Neural cell (in vitro differentiated cells): ENCODE data around the gene LDLRAD3. TPM values are rescaled to one million over a fixed set of nuclear protein-coding genes. Genes with fewer than 3 reads are reported as not detected.

ENCODE experiments used
- H2AFZ ChIP-seq: fragments of 200-600, 300-800 bp; sonication (generic), shearing (Covaris generic); 2 replicates; pipeline ENCODE4 v1.6.0; 2014; ENCODE audit warnings: low read depth, mild to moderate bottlenecking, antibody characterized with exemption, low read length, moderate library complexity
- H3F3A ChIP-seq: fragments of 200-600 bp; shearing (Covaris generic); 2 replicates; pipeline ENCODE4 v1.6.1; 2016; ENCODE audit warnings: mild to moderate bottlenecking, moderate library complexity, mixed read lengths, antibody characterized with exemption, low read length; ENCODE audit not compliant: insufficient read depth, poor library complexity, severe bottlenecking
- H3K27ac ChIP-seq: fragments of 200-600, 300-800 bp; sonication (generic), shearing (Covaris generic); 2 replicates; pipeline ENCODE4 v1.5.1; 2014; ENCODE audit warnings: mild to moderate bottlenecking, low read length, moderate library complexity
- H3K27me3 ChIP-seq: fragments of 300-800, 200-600 bp; sonication (generic), shearing (Covaris generic); 2 replicates; pipeline ENCODE4 v1.6.0; 2014; ENCODE audit warnings: mild to moderate bottlenecking, low read depth, low read length, moderate library complexity; ENCODE audit not compliant: insufficient read depth
- H3K36me3 ChIP-seq: fragments of 300-800, 200-600 bp; sonication (generic), shearing (Covaris generic); 2 replicates; pipeline ENCODE4 v1.5.1; 2014; ENCODE audit warnings: mild to moderate bottlenecking, antibody characterized with exemption, low read length, moderate library complexity; ENCODE audit not compliant: insufficient read depth
- H3K4me2 ChIP-seq: fragments of 300-800, 200-600 bp; sonication (generic), shearing (Covaris generic); 2 replicates; pipeline ENCODE4 v1.6.0; 2014; ENCODE audit warnings: mild to moderate bottlenecking, low read length
- H3K4me3 ChIP-seq: fragments of 300-800, 200-600 bp; sonication (generic), shearing (Covaris generic); 2 replicates; pipeline ENCODE4 v1.5.1; 2014; ENCODE audit warnings: mild to moderate bottlenecking, low read length, moderate library complexity
- H3K79me2 ChIP-seq: fragments of 200-600 bp; shearing (Covaris generic); replicated peaks from 2 replicates; pipeline ENCODE4 v1.6.0; 2014; ENCODE audit warnings: mild to moderate bottlenecking, low read length, moderate library complexity; ENCODE audit not compliant: insufficient read depth
- H3K9ac ChIP-seq: fragments of 300-800, 200-600 bp; sonication (generic), shearing (Covaris generic); 2 replicates; pipeline ENCODE4 v1.6.1; 2016; ENCODE audit warnings: mild to moderate bottlenecking, low read length, mixed read lengths
- H3K9me2 ChIP-seq: fragments of 200-600 bp; shearing (Covaris generic); 2 replicates; pipeline ENCODE4 v1.6.1; 2016; ENCODE audit warnings: mild to moderate bottlenecking, low read length, mixed read lengths; ENCODE audit not compliant: insufficient read depth
- H3K9me3 ChIP-seq: fragments of 200-600, 300-800 bp; sonication (generic), shearing (Covaris generic); 2 replicates; pipeline ENCODE4 v1.6.1; 2016; ENCODE audit warnings: mild to moderate bottlenecking, mixed run types, low read length, moderate library complexity, mixed read lengths
- H4K20me1 ChIP-seq: fragments of 200-600 bp; shearing (Covaris generic); 2 replicates; pipeline ENCODE4 v1.6.1; 2016; ENCODE audit warnings: mild to moderate bottlenecking, mixed run types; ENCODE audit not compliant: insufficient read depth
- EP300 ChIP-seq: fragments of 450-650 bp; conservative IDR thresholded peaks from 2 replicates; pipeline ENCODE4 v1.6.1; 2014; ENCODE audit warnings: antibody characterized with exemption, mild to moderate bottlenecking, moderate library complexity; ENCODE audit not compliant: poor library complexity, severe bottlenecking
- EZH2 ChIP-seq: fragments of 200-600, 300-800 bp; shearing (Covaris generic), sonication (generic); IDR thresholded peaks from 2 replicates; pipeline ENCODE4 v1.6.1; 2014; ENCODE audit warnings: antibody characterized with exemption, low read length, borderline replicate concordance, mild to moderate bottlenecking; ENCODE audit not compliant: insufficient read depth, poor library complexity, severe bottlenecking
- MXI1 ChIP-seq: fragments of 450-650 bp; conservative IDR thresholded peaks from 2 replicates; pipeline ENCODE4 v1.6.1; 2014; ENCODE audit warnings: antibody characterized with exemption, mild to moderate bottlenecking; ENCODE audit not compliant: poor library complexity, severe bottlenecking
- POLR2AphosphoS5 ChIP-seq: IDR thresholded peaks from 2 replicates; pipeline ENCODE4 v1.6.1; 2012
- RAD21 ChIP-seq: fragments of 450-650 bp; conservative IDR thresholded peaks from 2 replicates; pipeline ENCODE4 v1.6.1; 2014; ENCODE audit warnings: antibody characterized with exemption, mild to moderate bottlenecking, moderate library complexity
- REST ChIP-seq: IDR thresholded peaks from 2 replicates; pipeline ENCODE4 v1.6.1; 2012; ENCODE audit warnings: borderline replicate concordance
- SMC3 ChIP-seq: fragments of 450-650 bp; conservative IDR thresholded peaks from 2 replicates; pipeline ENCODE4 v1.6.1; 2014; ENCODE audit warnings: antibody characterized with exemption, mild to moderate bottlenecking, moderate library complexity; ENCODE audit not compliant: poor library complexity
- TAF1 ChIP-seq: IDR thresholded peaks from 2 replicates; pipeline ENCODE4 v1.6.1; 2012; ENCODE audit warnings: low read depth
- polyA plus RNA-seq: library from polyadenylated mRNA; depleted of rRNA; stranded (reverse); fragments of >200 nt; gene quantifications from 2 replicates; pipeline ENCODE4 v1.2.3, GENCODE V29; 2014
- TF ChIP-seq, protein P1 (sequence below): fragments of 450-650 bp; IDR thresholded peaks from 2 replicates; pipeline ENCODE4 v1.5.1; 2014; ENCODE audit warnings: antibody characterized with exemption, mild to moderate bottlenecking, moderate library complexity; ENCODE audit not compliant: poor library complexity, severe bottlenecking

The LDLRAD3 gene
- polyA plus RNA-seq, 1 donor from 2014 or later, result 3.5 TPM

DNA sequence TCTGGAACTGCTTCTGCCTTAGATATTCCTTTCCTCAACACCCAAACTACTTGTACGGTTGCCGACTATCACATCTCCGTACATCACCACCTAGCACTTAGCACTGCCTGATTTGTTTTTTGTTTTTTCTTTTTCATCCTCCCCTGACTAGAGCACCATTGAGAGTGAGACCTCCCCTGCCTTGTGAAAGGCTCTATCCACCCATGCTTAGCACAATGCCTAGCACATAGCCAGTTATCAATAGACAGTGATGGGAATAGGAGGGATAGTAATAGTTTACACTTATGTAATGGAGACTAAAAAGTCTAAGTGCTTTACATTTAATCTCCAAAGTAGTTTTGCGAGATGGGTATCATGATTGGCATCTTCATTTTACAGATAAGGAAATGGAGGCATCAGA, 115.8 kb downstream of the LDLRAD3 start:
- no peak overlapping the region for H2AFZ ChIP-seq
- TF ChIP-seq TAF1 (no peak), POLR2AphosphoS5 (no peak), EP300 (no peak), SMC3 (no peak), RAD21 (no peak), MXI1 (no peak), REST (no peak), EZH2 (no peak)
- TF ChIP-seq, protein P1, sequence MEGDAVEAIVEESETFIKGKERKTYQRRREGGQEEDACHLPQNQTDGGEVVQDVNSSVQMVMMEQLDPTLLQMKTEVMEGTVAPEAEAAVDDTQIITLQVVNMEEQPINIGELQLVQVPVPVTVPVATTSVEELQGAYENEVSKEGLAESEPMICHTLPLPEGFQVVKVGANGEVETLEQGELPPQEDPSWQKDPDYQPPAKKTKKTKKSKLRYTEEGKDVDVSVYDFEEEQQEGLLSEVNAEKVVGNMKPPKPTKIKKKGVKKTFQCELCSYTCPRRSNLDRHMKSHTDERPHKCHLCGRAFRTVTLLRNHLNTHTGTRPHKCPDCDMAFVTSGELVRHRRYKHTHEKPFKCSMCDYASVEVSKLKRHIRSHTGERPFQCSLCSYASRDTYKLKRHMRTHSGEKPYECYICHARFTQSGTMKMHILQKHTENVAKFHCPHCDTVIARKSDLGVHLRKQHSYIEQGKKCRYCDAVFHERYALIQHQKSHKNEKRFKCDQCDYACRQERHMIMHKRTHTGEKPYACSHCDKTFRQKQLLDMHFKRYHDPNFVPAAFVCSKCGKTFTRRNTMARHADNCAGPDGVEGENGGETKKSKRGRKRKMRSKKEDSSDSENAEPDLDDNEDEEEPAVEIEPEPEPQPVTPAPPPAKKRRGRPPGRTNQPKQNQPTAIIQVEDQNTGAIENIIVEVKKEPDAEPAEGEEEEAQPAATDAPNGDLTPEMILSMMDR, result no peak
- H3K36me3 ChIP-seq, result no peaks in the 10 kb centered on the region
- no peak overlapping the region for H3K4me2 ChIP-seq
- H3K9me3 ChIP-seq, result peaks cover 4% of the 10 kb centered on the region
- H3K9me2 ChIP-seq, result no peaks in the 10 kb centered on the region
- H3K4me3 ChIP-seq, result no peak overlapping the region
- H3K79me2 ChIP-seq, result no peaks in the 10 kb centered on the region
- no peaks in the 10 kb centered on the region for H3K27me3 ChIP-seq
- H4K20me1 ChIP-seq, result no peaks in the 10 kb centered on the region
- no peaks in the 10 kb centered on the region for H3F3A ChIP-seq
- no peak overlapping the region for H3K27ac ChIP-seq
- no peak overlapping the region for H3K9ac ChIP-seq

- Histone ChIP-seq H3K27ac (no peak overlapping the region), H2AFZ (no peak overlapping the region), H3K4me3 (no peak overlapping the region), H3K9ac (no peak overlapping the region), H3K9me2 (no peaks in the 10 kb centered on the region), H3F3A (no peaks in the 10 kb centered on the region), H3K27me3 (no peaks in the 10 kb centered on the region), H3K36me3 (no peaks in the 10 kb centered on the region), H3K79me2 (no peaks in the 10 kb centered on the region), H4K20me1 (no peaks in the 10 kb centered on the region), H3K9me3 (peaks cover 4% of the 10 kb centered on the region), H3K4me2 (no peak overlapping the region)
- TF ChIP-seq RAD21 (no peak), EZH2 (no peak), TAF1 (no peak), REST (no peak), POLR2AphosphoS5 (no peak), SMC3 (no peak)
- TF ChIP-seq, protein P1, result no peak
Observed at GRCh38 chr11:36060926-36061325, 117.1 kb downstream of the LDLRAD3 start.
